Fibroblast of pulmonary artery (primary cell): ENCODE data around the gene NDUFB5.

Source experiments
- DNase-seq: peaks from one replicate; pipeline ENCODE4 v3.0.0-alpha.2; 2010; ENCODE audit warnings: low read depth
- H3K4me3 ChIP-seq: replicated peaks from 2 replicates; pipeline ENCODE4 v1.5.1; 2011; ENCODE audit warnings: low read depth, mild to moderate bottlenecking, control low read depth, low read length, moderate library complexity
- CTCF ChIP-seq: IDR thresholded peaks from 2 replicates; pipeline ENCODE4 v1.5.1; 2011; ENCODE audit warnings: mild to moderate bottlenecking, control low read depth, low read length, inconsistent platforms; ENCODE audit errors: missing control alignments

NDUFB5 gene

GRCh38 chr3:179580992-179581391, 23.6 kb upstream of the NDUFB5 start:
- DNase-seq: no peak
- H3K4me3 ChIP-seq: no peak overlapping the region
- TF ChIP-seq CTCF: no peak

- TF ChIP-seq CTCF: no peak
- peak; percentile 61 for DNase-seq
- H3K4me3 ChIP-seq: no peak overlapping the region
Observed at GRCh38 chr3:179589143-179589542, 15.5 kb upstream of the NDUFB5 start.

GRCh38 chr3:179590669-179591068, 13.9 kb upstream of the NDUFB5 start:
- no peak overlapping the region for H3K4me3 ChIP-seq
- TF ChIP-seq CTCF: no peak
- DNase-seq: no peak

- TF ChIP-seq CTCF: no peak
Observed at GRCh38 chr3:179591313-179591712, 13.3 kb upstream of the NDUFB5 start.

GRCh38 chr3:179599531-179599930, 5.1 kb upstream of the NDUFB5 start:
- H3K4me3 ChIP-seq: no peak overlapping the region
- TF ChIP-seq CTCF: no peak
- no peak for DNase-seq

More at GRCh38 chr3:179591313-179591712, 13.3 kb upstream of the NDUFB5 start:
- DNase-seq: peak; percentile 25
- no peak overlapping the region for H3K4me3 ChIP-seq

GRCh38 chr3:179603321-179603720, 1.3 kb upstream of the NDUFB5 start:
- peak overlapping the region; percentile 100 for H3K4me3 ChIP-seq
- DNase-seq: no peak
- no peak for TF ChIP-seq CTCF

- H3K4me3 ChIP-seq: peak overlapping the region; percentile 100
- TF ChIP-seq CTCF: no peak
- DNase-seq: no peak
Observed at GRCh38 chr3:179603831-179604230, 763 bp upstream of the NDUFB5 start.
